Renal cortex interstitium (tissue), 11 donors: ENCODE data around the gene ASB11. TPM values are rescaled to one million over a fixed set of nuclear protein-coding genes. Genes with fewer than 3 reads are reported as not detected.
A peak's percentile ranks its signal among the peaks of the same experiment; 100 is the strongest.
"Not testable (repeated sequence)": the region's sequence is repeated elsewhere in the genome, so short reads cannot be mapped to it uniquely, and the experiment has no call there.

Experiments
- DNase-seq, 11 donors: peaks; one replicate each; pipeline ENCODE4 v3.0.0-alpha.2; 2013; ENCODE audit warnings: low read depth in 9 of 11, low spot score in 4 of 11; ENCODE audit errors: extremely low read depth in 1 of 11
- polyA plus RNA-seq, 3 donors: library from polyadenylated mRNA; unstranded; fragments of 120-200 nt; gene quantifications; one replicate each; pipeline ENCODE4 v1.2.1, GENCODE V29; 2013; ENCODE audit not compliant: insufficient read length in 3 of 3

ASB11 gene
- polyA plus RNA-seq, 3 donors = 0.06 to 0.15 (median 0.06) TPM

- DNase-seq = no peak
Observed at GRCh38 chrX:15314472-15314871, 968 bp downstream of the ASB11 start.

- no peak for DNase-seq
Observed at GRCh38 chrX:15311119-15311518, 4.3 kb downstream of the ASB11 start.

- peak in 8 of 11 donors; percentile 7 to 59 (median 36) for DNase-seq
Observed at GRCh38 chrX:15310117-15310516, 5.3 kb downstream of the ASB11 start.

- not testable (repeated sequence) for DNase-seq
Observed at GRCh38 chrX:15305899-15306298, 9.5 kb downstream of the ASB11 start.

GRCh38 chrX:15301924-15302323, 13.5 kb downstream of the ASB11 start:
- no peak for DNase-seq

GRCh38 chrX:15299941-15300851, 15.2 kb downstream of the ASB11 start:
- DNase-seq = peak in 2 of 11 donors; percentile 6 to 27

GRCh38 chrX:15298780-15299179, 16.7 kb downstream of the ASB11 start:
- DNase-seq = no peak

- no peak for DNase-seq
Observed at GRCh38 chrX:15298201-15298600, 17.2 kb downstream of the ASB11 start.

- DNase-seq = no peak
Observed at GRCh38 chrX:15293451-15293850, 22.0 kb downstream of the ASB11 start.

GRCh38 chrX:15292861-15293260, 22.6 kb downstream of the ASB11 start:
- no peak for DNase-seq

- no peak for DNase-seq
Observed at GRCh38 chrX:15277604-15278003, 37.8 kb downstream of the ASB11 start.

GRCh38 chrX:15274946-15275345, 40.5 kb downstream of the ASB11 start:
- no peak for DNase-seq

GRCh38 chrX:15273275-15273674, 42.2 kb downstream of the ASB11 start:
- not testable (repeated sequence) for DNase-seq

- no peak for DNase-seq
Observed at GRCh38 chrX:15271757-15272156, 43.7 kb downstream of the ASB11 start.

- peak in 10 of 11 donors; percentile 9 to 54 (median 30) for DNase-seq
Observed at GRCh38 chrX:15269618-15270521, 45.6 kb downstream of the ASB11 start, which contains the start of gene ASB9. Gene ASB9, minus strand, starts transcription at chrX:15270083. Its CDS starts 209 bp downstream, at chrX:15269874.

- DNase-seq = no peak
Observed at GRCh38 chrX:15269120-15269519, 46.3 kb downstream of the ASB11 start.

GRCh38 chrX:15254852-15255251, 60.6 kb downstream of the ASB11 start:
- no peak for DNase-seq

GRCh38 chrX:15245896-15246295, 69.5 kb downstream of the ASB11 start:
- DNase-seq = no peak

- DNase-seq = no peak
Observed at GRCh38 chrX:15244421-15244820, 71.0 kb downstream of the ASB11 start.
